GM12892 (cell line): ENCODE results near the gene DLK1.

Source experiments
- POLR2A ChIP-seq: IDR thresholded peaks from 2 replicates; pipeline ENCODE4 v1.6.1; 2011; ENCODE audit warnings: low read depth, low read length, control low read depth
- POLR2AphosphoS5 ChIP-seq: IDR thresholded peaks from 2 replicates; pipeline ENCODE4 v1.6.1; 2011; ENCODE audit warnings: low read depth, low read length, control low read depth
- TAF1 ChIP-seq: IDR thresholded peaks from 2 replicates; pipeline ENCODE4 v1.6.1; 2011; ENCODE audit warnings: low read depth, mild to moderate bottlenecking, control low read depth, low read length, borderline replicate concordance

DNA sequence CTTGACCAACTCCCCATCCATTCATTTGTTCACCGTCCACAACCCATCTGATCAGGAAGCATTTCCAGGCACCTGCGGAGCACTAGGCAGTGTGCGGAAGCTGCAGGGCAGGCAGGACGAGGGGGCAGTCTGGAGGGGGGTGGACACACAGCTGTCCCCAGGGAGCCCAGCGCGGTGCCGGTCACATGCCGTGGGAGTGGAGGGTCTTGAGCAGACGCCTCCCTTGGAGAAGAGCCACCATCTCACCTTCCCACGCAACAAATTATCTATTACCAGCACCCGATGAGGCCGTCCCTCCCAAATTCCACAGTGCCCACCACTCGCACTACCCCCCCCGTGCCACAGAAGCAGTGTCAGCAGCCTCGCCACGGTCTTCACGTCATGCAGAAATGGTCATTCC is 10.8 kb downstream of the DLK1 start:
- no peak for TF ChIP-seq TAF1
- no peak for TF ChIP-seq POLR2AphosphoS5
- TF ChIP-seq POLR2A: no peak
